Liver (tissue), 9 donors: Measurements from ENCODE around the gene ANO7. TPM values are rescaled to one million over a fixed set of nuclear protein-coding genes. Genes with fewer than 3 reads are reported as not detected.

Experiments used
- DNase-seq: peaks from one replicate; pipeline ENCODE4 v3.0.0-alpha.2; 2017; ENCODE audit warnings: low spot score
- H3K27ac ChIP-seq, 2 donors: one replicate each; pipeline ENCODE4 v1.7.0; 2013; ENCODE audit warnings: inconsistent platforms in 2 of 2, low read length in 2 of 2, control low read depth in 1 of 2, low read depth in 1 of 2, mild to moderate bottlenecking in 1 of 2
- H3K27me3 ChIP-seq, 4 donors: one replicate each; pipeline versions ENCODE4 v1.6.1 to v1.7.0; 2013; ENCODE audit warnings: low read length in 3 of 4, inconsistent platforms in 1 of 4, mild to moderate bottlenecking in 1 of 4, moderate library complexity in 1 of 4; ENCODE audit not compliant: control insufficient read depth in 4 of 4, insufficient read depth in 4 of 4
- H3K36me3 ChIP-seq, 4 donors: one replicate each; pipeline versions ENCODE4 v1.6.1 to v1.7.0; 2013; ENCODE audit warnings: low read length in 3 of 4, mild to moderate bottlenecking in 3 of 4, low read depth in 1 of 4, moderate library complexity in 1 of 4; ENCODE audit not compliant: control insufficient read depth in 4 of 4, insufficient read depth in 3 of 4
- H3K4me1 ChIP-seq, 4 donors: one replicate each; pipeline versions ENCODE4 v1.6.1 to v1.7.0; 2013; ENCODE audit warnings: low read length in 3 of 4, mild to moderate bottlenecking in 3 of 4, moderate library complexity in 1 of 4; ENCODE audit not compliant: control insufficient read depth in 4 of 4, insufficient read depth in 4 of 4
- H3K4me3 ChIP-seq, 3 donors: one replicate each; pipeline versions ENCODE4 v1.6.1 to v1.7.0; 2013; ENCODE audit warnings: low read length in 3 of 3, control low read depth in 1 of 3, low read depth in 1 of 3, mild to moderate bottlenecking in 1 of 3
- H3K9ac ChIP-seq, 2 donors: one replicate each; pipeline ENCODE4 v1.7.0; 2013; ENCODE audit warnings: low read length in 2 of 2, mild to moderate bottlenecking in 2 of 2, moderate library complexity in 2 of 2, control low read depth in 1 of 2, low read depth in 1 of 2
- H3K9me3 ChIP-seq, 4 donors: one replicate each; pipeline versions ENCODE4 v1.6.1 to v1.7.0; 2013; ENCODE audit warnings: low read length in 3 of 4; ENCODE audit not compliant: control insufficient read depth in 4 of 4
- EGR1 ChIP-seq, 2 donors: IDR thresholded peaks; 2 replicates each; pipeline ENCODE4 v1.6.1; 2016 to 2018; ENCODE audit warnings: antibody characterized with exemption in 2 of 2, low read depth in 2 of 2
- HNF4A ChIP-seq, 2 donors: conservative IDR thresholded peaks; 2 replicates each; pipeline ENCODE4 v1.6.1; 2016; ENCODE audit warnings: antibody characterized with exemption in 2 of 2, mild to moderate bottlenecking in 2 of 2
- MAX ChIP-seq: IDR thresholded peaks from 2 replicates; pipeline ENCODE4 v1.6.1; 2016; ENCODE audit warnings: antibody characterized with exemption
- RAD21 ChIP-seq, 2 donors: IDR thresholded peaks; 2 replicates each; pipeline ENCODE4 v1.6.1; 2016; ENCODE audit warnings: antibody characterized with exemption in 2 of 2, mild to moderate bottlenecking in 2 of 2
- REST ChIP-seq: IDR thresholded peaks from 2 replicates; pipeline ENCODE4 v1.6.1; 2016; ENCODE audit warnings: antibody characterized with exemption, mild to moderate bottlenecking
- RXRA ChIP-seq, 2 donors: IDR thresholded peaks; 2 replicates each; pipeline ENCODE4 v1.6.1; 2017 to 2018; ENCODE audit warnings: antibody characterized with exemption in 2 of 2, mild to moderate bottlenecking in 1 of 2
- TAF1 ChIP-seq: conservative IDR thresholded peaks from 2 replicates; pipeline ENCODE4 v1.6.1; 2016; ENCODE audit warnings: antibody characterized with exemption, mild to moderate bottlenecking
- WGBS: extraction: QIAGEN DNeasy Blood & Tissue Kit; methylation state at CpG from one replicate; pipeline ENCODE4 v1.1.7; 2013; 5-methylcytosine and 5-hydroxymethylcytosine counted together
- polyA plus RNA-seq, 2 donors: library from polyadenylated mRNA; stranded (reverse) in 1 of 2; unstranded in 1 of 2; fragments of 200-250 nt in 1 of 2; fragments of >200 nt in 1 of 2; fragmentation: Nextera tagmentation in 1 of 2; extraction: Ambion mirVana in 1 of 2; gene quantifications; one replicate each; pipeline versions ENCODE4 v1.2.1 to v1.2.3, GENCODE V29; 2013 to 2015
- total RNA-seq, 2 donors: library from RNA; depleted of rRNA; stranded (reverse); fragments of >200 nt; gene quantifications; one replicate each; pipeline ENCODE4 v1.2.3, GENCODE V29; 2014
- TF ChIP-seq, protein P1 (sequence below): IDR thresholded peaks from 2 replicates; pipeline ENCODE4 v1.6.1; 2016; ENCODE audit warnings: antibody characterized with exemption
- donor health status: healthy.
- donor health status: healthy.
- donor health status: healthy.
- donor health status: healthy.
- donor health status: healthy.

Gene ANO7
- total and polyA plus RNA-seq, 4 donors: 0.25 to 0.70 (median 0.45) TPM

DNA sequence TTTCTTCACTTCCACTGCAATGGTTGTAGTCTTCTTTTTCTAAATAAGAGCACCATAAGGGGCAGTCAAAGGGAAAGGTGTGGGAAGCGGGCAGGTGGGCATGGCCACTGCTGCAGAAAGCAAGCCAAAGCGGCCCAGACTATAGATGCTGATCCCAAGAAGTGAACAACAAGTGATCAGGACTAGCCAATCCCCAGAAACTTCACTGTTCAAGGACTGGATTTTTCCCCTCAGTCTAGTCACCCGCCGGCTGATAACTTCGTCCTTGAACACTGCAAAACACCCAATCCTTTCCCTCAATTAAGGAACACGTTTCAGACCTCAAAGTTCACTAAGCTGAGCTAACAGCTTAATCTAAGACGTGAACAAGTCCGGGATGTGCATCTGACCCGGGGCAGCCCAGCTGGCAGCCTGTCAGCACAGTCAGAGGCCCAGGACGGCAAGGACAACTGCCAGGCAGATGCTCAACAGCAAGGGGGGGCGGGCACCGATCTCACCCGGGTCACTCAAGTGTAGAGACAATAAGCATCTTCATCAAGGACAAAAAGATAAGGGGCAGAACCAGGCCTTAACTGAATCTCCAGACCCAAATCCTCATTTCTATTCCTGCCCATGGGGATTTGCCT, 67.2 kb downstream of the ANO7 start:
- DNase-seq: no peak
- H3K27me3 ChIP-seq: no peaks in the 10 kb centered on the region
- TF ChIP-seq REST (no peak), HNF4A (conservative IDR thresholded peaks at IDR 0.05) (peak in 1 of 2 donors; percentile 36), RXRA (IDR thresholded peaks at IDR 0.05) (peak in 1 of 2 donors; percentile 56)

GRCh38 chr2:241256168-241256545, 67.7 kb downstream of the ANO7 start:
- Histone ChIP-seq H3K27me3 (no peaks in the 10 kb centered on the region), H3K4me1 (peaks cover 0 to 35% (median 20%) of the 10 kb centered on the region in 4 donors), H3K9me3 (no peaks in the 10 kb centered on the region), H3K4me3 (no peak overlapping the region), H3K9ac (no peak overlapping the region), H3K27ac (peak overlapping the region; percentile 61 to 78), H3K36me3 (peaks cover 19 to 67% (median 63%) of the 10 kb centered on the region in 4 donors)
- TF ChIP-seq MAX (no peak), TAF1 (no peak)
- WGBS: 84% methylated on average over 11 of the region's 11 CpGs
- no peak for DNase-seq

More for the DNA sequence above, 67.2 kb downstream of the ANO7 start:
- H3K36me3 ChIP-seq: peaks cover 22 to 68% (median 64%) of the 10 kb centered on the region in 4 donors
- WGBS: 44% methylated on average over 13 of the region's 13 CpGs
- H3K4me1 ChIP-seq: peaks cover 0 to 35% (median 20%) of the 10 kb centered on the region in 4 donors
- H3K4me3 ChIP-seq: no peak overlapping the region
- H3K9ac ChIP-seq: no peak overlapping the region
- no peaks in the 10 kb centered on the region for H3K9me3 ChIP-seq
- peak overlapping the region; percentile 61 to 78 for H3K27ac ChIP-seq

DNA sequence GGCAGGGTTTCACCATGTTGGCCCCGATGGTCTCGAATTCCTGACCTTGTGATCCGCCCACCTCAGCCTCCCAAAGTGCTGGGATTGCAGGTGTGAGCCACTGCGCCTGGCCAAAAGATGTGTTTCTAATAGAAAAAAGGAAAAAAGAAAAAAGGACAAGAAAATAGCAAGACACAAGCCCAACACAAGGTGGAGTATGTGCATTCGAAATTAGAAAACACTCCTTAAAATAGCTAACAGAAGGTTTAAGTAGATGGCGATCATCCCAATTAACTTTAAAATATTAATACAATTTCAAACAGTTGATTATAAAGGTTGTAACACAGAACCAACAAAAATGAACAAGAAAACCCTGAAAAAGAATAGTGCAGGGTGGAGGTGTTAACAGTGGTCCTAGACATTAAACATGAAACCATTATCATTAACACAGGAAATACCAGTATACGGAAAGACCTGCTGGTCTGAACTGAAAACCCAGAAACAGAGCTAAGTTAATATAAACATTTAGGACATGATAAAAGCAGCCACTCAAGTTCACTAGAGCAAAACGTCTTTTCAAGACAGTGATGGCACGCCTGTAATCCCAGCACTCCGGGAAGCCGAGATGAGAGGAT, 69.0 kb downstream of the ANO7 start:
- 82% methylated on average over 11 of the region's 11 CpGs for WGBS
- peak; percentile 5 for DNase-seq
- H3K9ac ChIP-seq: no peak overlapping the region
- H3K27me3 ChIP-seq: no peaks in the 10 kb centered on the region
- H3K4me1 ChIP-seq: peaks cover 0 to 35% (median 20%) of the 10 kb centered on the region in 4 donors
- TF ChIP-seq RAD21 (IDR thresholded peaks at IDR 0.05): peak; percentile 39 to 40
- no peak for TF ChIP-seq EGR1 (IDR thresholded peaks at IDR 0.05; ENCODE audit: low read depth in 2 of 2)
- TF ChIP-seq, protein P1, sequence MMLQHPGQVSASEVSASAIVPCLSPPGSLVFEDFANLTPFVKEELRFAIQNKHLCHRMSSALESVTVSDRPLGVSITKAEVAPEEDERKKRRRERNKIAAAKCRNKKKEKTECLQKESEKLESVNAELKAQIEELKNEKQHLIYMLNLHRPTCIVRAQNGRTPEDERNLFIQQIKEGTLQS: no peak
- no peak overlapping the region for H3K27ac ChIP-seq
- H3K4me3 ChIP-seq: no peak overlapping the region
- no peaks in the 10 kb centered on the region for H3K9me3 ChIP-seq
- peaks cover 11 to 71% (median 64%) of the 10 kb centered on the region in 4 donors for H3K36me3 ChIP-seq
